Stomach (tissue), 9 donors: ENCODE data around the gene CRKL. TPM values are rescaled to one million over a fixed set of nuclear protein-coding genes. Genes with fewer than 3 reads are reported as not detected.

Source experiments
- DNase-seq, 2 donors: peaks; one replicate each; pipeline versions ENCODE4 v3.0.0 to v3.0.0-alpha.2; 2013 to 2019
- H3K27ac ChIP-seq, 5 donors: fragments of 200-600 bp in 4 of 5; sonication (generic) in 4 of 5; one replicate each; pipeline ENCODE4 v1.5.1; 2013 to 2019; ENCODE audit warnings: mild to moderate bottlenecking in 1 of 5, moderate library complexity in 1 of 5
- H3K27me3 ChIP-seq, 3 donors: fragments of 200-600 bp; sonication (generic); one replicate each; pipeline ENCODE4 v1.5.1; 2017 to 2019; ENCODE audit warnings: mixed run types in 1 of 3
- H3K36me3 ChIP-seq, 4 donors: fragments of 200-600 bp; sonication (generic); 1 replicate in 3 of 4; 2 replicates in 1 of 4; pipeline ENCODE4 v1.5.1; 2016 to 2019
- H3K4me1 ChIP-seq, 4 donors: fragments of 200-600 bp; sonication (generic); one replicate each; pipeline ENCODE4 v1.5.1; 2016 to 2019
- H3K4me3 ChIP-seq, 4 donors: fragments of 200-600 bp; sonication (generic) in 3 of 4; one replicate each; pipeline ENCODE4 v1.5.1; 2016 to 2019; ENCODE audit warnings: mild to moderate bottlenecking in 1 of 4
- H3K9me3 ChIP-seq, 4 donors: fragments of 200-600 bp; sonication (generic); one replicate each; pipeline ENCODE4 v1.5.1; 2016 to 2019
- CTCF ChIP-seq, 7 experiments: fragments of 450-650 bp in 4 of 7; fragments of 200-600 bp in 3 of 7; sonication (generic) in 3 of 7; IDR thresholded peaks; one replicate each; pipeline ENCODE4 v1.5.1; 2016 to 2019; ENCODE audit warnings: antibody characterized with exemption in 7 of 7, control low read depth in 2 of 7, mild to moderate bottlenecking in 1 of 7
- EP300 ChIP-seq: sonication (generic); formaldehyde crosslinking; IDR thresholded peaks from one replicate; pipeline ENCODE4 v1.6.1; 2017; ENCODE audit warnings: antibody characterized with exemption
- POLR2A ChIP-seq, 4 donors: fragments of 450-650 bp; IDR thresholded peaks; one replicate each; pipeline ENCODE4 v1.6.1; 2016; ENCODE audit warnings: antibody characterized with exemption in 4 of 4, control low read depth in 2 of 4, mild to moderate bottlenecking in 1 of 4, moderate library complexity in 1 of 4
- POLR2AphosphoS5 ChIP-seq, 3 donors: sonication (generic); formaldehyde crosslinking; IDR thresholded peaks; one replicate each; pipeline ENCODE4 v1.6.1; 2016; ENCODE audit warnings: antibody characterized with exemption in 3 of 3
- WGBS, 5 donors: extraction: QIAGEN DNeasy Blood & Tissue Kit in 3 of 5; methylation state at CpG; one replicate each; pipeline versions ENCODE4 v1.1.5 to v1.1.7; 2013 to 2018; 5-methylcytosine and 5-hydroxymethylcytosine counted together
- intact Hi-C: fragments of 100-400 bp; cut with DNase I; formaldehyde crosslinking; loops from one replicate; pipeline ENCODE4 v1.15.1; 2023; ENCODE audit warnings: low total_unique reads
- polyA plus RNA-seq, 3 donors: library from polyadenylated mRNA; stranded (reverse); fragments of 200-250 nt; gene quantifications; one replicate each; pipeline ENCODE4 v1.2.3, GENCODE V29; 2013
- total RNA-seq, 5 donors: library from RNA; depleted of rRNA; stranded (reverse); fragments of >200 nt; gene quantifications; one replicate each; pipeline versions ENCODE4 v1.1.0 to v1.2.3, GENCODE V29; 2014 to 2016
- donor health status: healthy with polysubstance abuse.
- donor health status: Bipolar disorder and iron deficiency.
- donor health status: healthy.

CRKL gene
- total and polyA plus RNA-seq, 8 donors: 11.6 to 60.3 (median 21.6) TPM

- Histone ChIP-seq H3K27me3 (no peaks in the 10 kb centered on the region), H3K27ac (peak within 1 kb of the TSS; percentile 91 to 99 (median 97)), H3K9me3 (no peaks in the 10 kb centered on the region), H3K4me3 (peak within 1 kb of the TSS; percentile 60 to 83 (median 64)), H3K36me3 (peaks cover 11 to 37% (median 36%) of the 10 kb centered on the region in 4 donors), H3K4me1 (peaks cover 36 to 49% (median 45%) of the 10 kb centered on the region in 4 donors)
- intact Hi-C loops: no loop called here
- peak; percentile 97 to 98 for DNase-seq
- WGBS, 5 donors: 0% methylated on average over 45 to 83 of the region's 83 CpGs
- TF ChIP-seq EP300 (no peak), CTCF (IDR thresholded peaks at IDR 0.05) (no peak), POLR2A (IDR thresholded peaks at IDR 0.05) (peak in 2 of 4 donors; percentile 59 to 67), POLR2AphosphoS5 (IDR thresholded peaks at IDR 0.05) (peak; percentile 92 to 95 (median 94))
Measured at GRCh38 chr22:21001601-21002325, 84.6 kb downstream of the CRKL start, which contains the start of gene THAP7. Gene THAP7 (minus strand): TSS chr22:21002118. CDS start chr22:21001911, 207 bp downstream.

Other genes with a start within 250 kb of the CRKL start
- gene SERPIND1, start 143.3 kb upstream of the CRKL start, total RNA-seq: under 1 TPM in 1 of 5 donors, not detected in 4; 0.55 TPM
- under 1 TPM in 2 of 3 donors, not detected in 1; 0.10 to 0.46 TPM for gene SERPIND1, start 143.3 kb upstream of the CRKL start, polyA plus RNA-seq
- gene PI4KA, start 58.6 kb upstream of the CRKL start, total RNA-seq: 100 to 1,000 TPM in 1 of 5 donors, 10 to 100 TPM in 4; 37.3 to 174 (median 91.9) TPM
- gene PI4KA, start 58.6 kb upstream of the CRKL start, polyA plus RNA-seq: 10 to 100 TPM; 22.7 to 33.0 (median 25.1) TPM
- gene SNAP29, start 58.4 kb upstream of the CRKL start, total RNA-seq: 10 to 100 TPM in 4 of 5 donors, 1 to 10 TPM in 1; 8.8 to 22.8 (median 11.1) TPM
- gene SNAP29, start 58.4 kb upstream of the CRKL start, polyA plus RNA-seq: 10 to 100 TPM; 16.7 to 24.0 (median 17.1) TPM
- gene AIFM3, start 49.8 kb downstream of the CRKL start, total RNA-seq: 100 to 1,000 TPM in 1 of 5 donors, under 1 TPM in 1, not detected in 3; 0.55 to 157 TPM
- gene AIFM3, start 49.8 kb downstream of the CRKL start, polyA plus RNA-seq: 1 to 10 TPM in 2 of 3 donors, under 1 TPM in 1; 0.75 to 4.1 (median 2.1) TPM
- 100 to 1,000 TPM in 1 of 5 donors, 10 to 100 TPM in 4; 21.6 to 148 (median 43.5) TPM for gene LZTR1, start 64.9 kb downstream of the CRKL start, total RNA-seq
- 10 to 100 TPM; 13.7 to 33.7 (median 17.7) TPM for gene LZTR1, start 64.9 kb downstream of the CRKL start, polyA plus RNA-seq
- 10 to 100 TPM in 4 of 5 donors, 1 to 10 TPM in 1; 5.8 to 57.2 (median 17.4) TPM for gene THAP7, start 84.7 kb downstream of the CRKL start, total RNA-seq
- gene THAP7, start 84.7 kb downstream of the CRKL start, polyA plus RNA-seq: 10 to 100 TPM; 39.6 to 45.1 (median 44.7) TPM
- under 1 TPM in 1 of 5 donors, not detected in 4; 0.55 TPM for gene P2RX6, start 97.8 kb downstream of the CRKL start, total RNA-seq
- gene P2RX6, start 97.8 kb downstream of the CRKL start, polyA plus RNA-seq: under 1 TPM in 2 of 3 donors, not detected in 1; 0.10 to 0.31 TPM
- under 1 TPM in 1 of 5 donors, not detected in 4; 0.18 TPM for gene SLC7A4, start 115.2 kb downstream of the CRKL start, total RNA-seq
- 1 to 10 TPM in 1 of 3 donors, under 1 TPM in 1, not detected in 1; 0.12 to 1.0 TPM for gene SLC7A4, start 115.2 kb downstream of the CRKL start, polyA plus RNA-seq
- gene LRRC74B, start 128.5 kb downstream of the CRKL start, total RNA-seq: not detected
- not detected for gene LRRC74B, start 128.5 kb downstream of the CRKL start, polyA plus RNA-seq